ENCODE measurements around the gene HHIPL1.

GRCh38 chr14:99664937-99665273, 20.0 kb downstream of the HHIPL1 start:
- TF ChIP-seq CTCF (IDR thresholded peaks at IDR 0.05; ENCODE audit: insufficient read depth, low read length) = no peak
- TF ChIP-seq POLR2AphosphoS5 (IDR thresholded peaks at IDR 0.05; ENCODE audit: low read depth) = no peak
- TF ChIP-seq GABPA (IDR thresholded peaks at IDR 0.05; ENCODE audit: low read depth) = no peak
- no peak for TF ChIP-seq REST (IDR thresholded peaks at IDR 0.05; ENCODE audit: insufficient replicate concordance, low read depth)
